HG03139 (cell line): ENCODE results near the gene CHSY1.

Source experiments
- ATAC-seq: cut with Tn5 transposase; IDR thresholded peaks from one replicate; pipeline ENCODE4 v1.9.1; 2021; ENCODE audit not compliant: unreplicated experiment

CHSY1 gene

GRCh38 chr15:101156509-101157159 lies 95.2 kb downstream of the CHSY1 start:
- ATAC-seq: peak; percentile 72

DNA sequence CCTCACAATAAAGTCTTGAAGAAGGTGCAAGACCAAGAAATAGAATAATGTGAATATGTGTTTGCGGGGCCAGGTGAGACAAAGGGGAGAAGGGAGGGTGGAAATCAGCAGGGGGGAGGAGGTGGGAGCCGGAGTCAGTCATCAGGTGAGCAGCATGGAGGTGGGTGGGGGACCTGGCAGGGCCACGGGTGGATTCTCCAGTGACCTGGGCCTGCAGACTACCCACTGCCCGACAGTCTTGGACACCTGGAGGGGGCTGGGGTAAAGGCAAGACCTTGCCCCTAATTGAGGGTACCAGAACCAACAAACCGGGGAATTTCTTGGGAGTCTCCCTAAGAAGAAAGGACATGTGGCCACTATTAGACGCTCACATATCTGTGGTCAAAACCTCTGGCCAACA lies 95.8 kb downstream of the CHSY1 start:
- ATAC-seq: no peak

- no peak for ATAC-seq
Observed at GRCh38 chr15:101153801-101154656, 97.8 kb downstream of the CHSY1 start.

GRCh38 chr15:101152914-101153313 lies 98.9 kb downstream of the CHSY1 start:
- no peak for ATAC-seq

GRCh38 chr15:101151288-101151687 lies 100.6 kb downstream of the CHSY1 start:
- ATAC-seq: peak; percentile 48

DNA sequence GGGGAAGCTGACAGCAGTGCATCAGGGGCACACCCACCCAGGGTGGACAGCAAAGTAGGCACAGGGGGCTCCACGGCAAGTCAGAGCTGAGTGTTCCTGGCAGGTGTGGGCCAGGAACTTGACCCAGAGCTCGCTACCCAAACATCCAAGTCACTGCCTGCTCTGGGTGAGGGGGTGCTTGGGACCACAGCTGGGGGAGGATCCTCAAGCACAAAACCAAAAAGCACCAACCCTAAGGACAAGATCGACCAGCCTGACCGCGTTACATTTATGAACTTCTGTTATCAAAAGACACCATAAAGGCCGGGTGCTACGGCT lies 101.2 kb downstream of the CHSY1 start:
- no peak for ATAC-seq

GRCh38 chr15:101149864-101150722 lies 101.8 kb downstream of the CHSY1 start:
- no peak for ATAC-seq

DNA sequence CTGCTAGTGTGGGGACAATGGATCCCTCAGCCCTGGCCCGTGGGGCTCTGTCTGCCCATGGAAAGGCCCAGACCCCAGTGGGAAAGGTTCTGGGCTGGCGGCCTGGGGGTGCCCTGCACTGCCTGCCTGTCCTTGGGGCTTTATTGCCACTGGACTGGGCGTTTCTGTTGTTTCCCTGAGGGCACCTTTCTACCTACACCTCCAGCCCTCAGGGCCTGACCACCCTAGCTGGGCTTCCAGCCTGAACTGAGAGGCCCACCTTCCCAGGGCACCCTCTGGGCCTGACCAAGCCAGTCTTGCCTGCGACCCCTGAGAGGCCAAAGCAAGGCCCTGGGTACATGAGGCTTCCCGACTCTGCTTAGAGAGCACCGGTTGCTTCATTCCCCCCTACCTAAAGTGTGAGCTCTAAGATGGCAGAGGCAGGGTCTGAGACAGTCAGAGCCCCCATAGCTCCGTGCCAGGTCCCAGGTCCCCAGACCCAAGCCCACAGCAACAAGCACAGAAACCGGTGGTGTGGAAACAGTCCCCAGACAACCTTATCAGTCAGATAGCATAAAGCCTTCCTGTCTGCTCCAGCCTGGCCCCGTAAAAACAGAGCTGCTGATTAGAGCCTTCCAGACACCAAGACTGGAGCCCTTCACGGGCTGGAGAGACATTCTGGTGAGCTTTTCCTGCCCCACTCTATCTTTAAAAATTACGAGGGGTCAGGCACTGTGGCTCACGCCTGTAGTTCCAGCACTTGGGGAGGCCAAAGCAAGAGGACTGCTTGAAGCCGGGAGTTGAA lies 102.8 kb downstream of the CHSY1 start:
- ATAC-seq: no peak

DNA sequence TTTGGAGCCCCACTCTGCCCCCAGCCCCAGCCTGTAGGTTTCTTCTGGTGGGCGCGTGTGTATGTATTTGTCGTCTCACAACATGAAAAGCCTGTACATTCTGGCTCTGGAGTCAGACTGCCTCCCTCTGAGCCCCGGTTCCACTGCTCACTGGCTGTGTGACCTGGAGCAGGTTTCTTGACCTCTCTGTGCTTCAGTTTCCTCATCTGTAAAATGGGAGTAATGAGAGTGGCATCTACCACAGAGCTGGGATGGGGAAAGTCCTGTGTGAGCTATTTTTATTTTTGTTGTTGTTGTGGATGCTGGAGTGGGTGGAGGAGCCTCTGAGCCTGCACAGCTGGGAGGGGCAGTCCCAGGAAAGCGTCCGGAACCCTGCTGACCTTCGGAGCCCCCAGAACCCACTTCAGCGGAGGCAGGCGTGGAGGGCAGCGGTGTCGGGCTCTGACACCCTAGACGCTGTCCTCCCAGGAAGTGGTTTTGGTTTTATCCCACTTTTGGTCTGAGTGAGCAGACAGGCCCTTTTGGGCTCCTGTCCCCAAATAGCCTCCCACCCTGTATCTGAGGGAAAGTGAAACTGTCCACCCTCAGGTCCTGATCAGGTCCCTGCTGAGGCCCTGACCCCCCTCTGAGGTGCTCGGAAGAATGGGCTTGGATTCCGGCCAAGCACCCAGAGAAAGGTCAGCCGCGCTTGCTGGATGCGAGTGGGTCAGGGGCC lies 103.5 kb downstream of the CHSY1 start:
- ATAC-seq: no peak

DNA sequence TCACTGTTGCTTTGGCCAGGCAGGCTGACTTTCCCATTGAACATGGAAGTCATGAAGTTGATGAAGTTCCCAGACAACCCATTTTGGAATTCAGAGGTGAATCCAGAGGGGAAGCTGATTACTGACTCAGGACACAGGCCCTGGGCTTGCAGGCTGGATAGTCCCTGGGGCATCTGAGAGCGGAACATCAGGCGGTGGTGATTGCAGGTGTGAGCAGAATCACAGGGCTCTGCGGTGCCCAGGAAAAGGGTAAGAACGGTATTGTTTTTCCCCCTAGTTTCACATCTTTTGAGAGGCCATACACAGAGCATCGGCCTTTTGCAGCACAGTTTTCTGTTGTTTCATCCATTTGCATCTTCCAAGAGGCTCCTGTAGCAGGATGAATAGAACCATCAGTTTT lies 104.7 kb downstream of the CHSY1 start:
- ATAC-seq: no peak

GRCh38 chr15:101146118-101146702 lies 105.6 kb downstream of the CHSY1 start:
- ATAC-seq: no peak

DNA sequence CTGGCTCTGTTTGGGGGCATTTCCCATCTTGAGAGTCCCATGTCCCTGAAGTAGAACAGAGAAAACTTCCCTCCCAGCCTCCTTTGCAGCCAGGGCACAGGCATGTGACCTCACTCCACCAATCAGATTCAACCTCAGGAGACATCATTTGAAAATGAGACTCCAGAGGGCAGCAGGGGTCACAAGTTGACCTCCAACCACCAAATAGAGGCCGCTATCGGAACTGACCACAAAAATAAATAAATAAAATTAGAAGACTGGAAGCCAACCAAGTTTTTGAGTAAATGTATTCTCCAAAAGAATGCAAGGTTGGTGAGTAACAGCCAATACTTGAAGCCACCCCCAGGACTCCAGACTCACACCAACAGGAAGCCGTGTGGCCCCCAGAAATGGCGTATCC lies 106.5 kb downstream of the CHSY1 start:
- ATAC-seq: no peak

DNA sequence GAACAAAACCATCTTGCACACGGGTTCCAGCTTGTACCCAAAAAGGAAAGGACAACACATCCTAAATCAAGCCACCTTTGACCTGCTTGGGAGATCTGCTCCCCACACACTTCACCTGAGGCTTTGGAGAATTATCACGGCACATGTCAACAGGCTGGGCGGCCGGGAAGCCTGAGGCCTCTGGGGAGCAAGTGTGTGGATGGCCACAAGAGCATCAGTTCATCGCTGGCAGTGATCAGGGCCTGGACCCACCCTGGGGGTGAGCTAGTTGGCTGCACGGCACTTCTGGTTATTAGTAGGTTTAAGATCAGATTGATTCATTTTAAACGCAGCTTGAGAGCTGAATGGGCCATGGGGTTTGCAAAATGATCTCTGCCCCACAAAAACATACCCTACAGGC lies 108.5 kb downstream of the CHSY1 start:
- ATAC-seq: no peak

GRCh38 chr15:101142711-101143110 lies 109.1 kb downstream of the CHSY1 start:
- no peak for ATAC-seq

GRCh38 chr15:101141926-101142527 lies 109.8 kb downstream of the CHSY1 start:
- no peak for ATAC-seq

DNA sequence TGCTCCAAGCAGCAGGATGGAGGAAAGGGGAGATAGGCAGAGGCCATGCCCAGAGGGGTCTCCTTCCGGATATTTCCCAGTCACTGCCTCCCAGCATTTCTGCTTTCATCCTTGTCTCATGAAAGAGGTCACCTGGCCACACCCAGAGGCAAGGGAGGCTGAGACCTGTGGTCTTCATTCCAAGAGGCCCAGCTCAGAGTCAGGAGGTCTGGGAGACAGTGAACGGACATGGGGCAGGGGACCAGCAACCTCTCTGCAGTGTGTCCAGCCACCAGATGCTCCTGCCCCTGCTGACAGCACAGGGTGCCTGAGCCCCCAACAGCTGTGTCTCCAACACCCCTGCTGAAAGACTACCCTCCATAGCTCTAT lies 111.2 kb downstream of the CHSY1 start:
- ATAC-seq: no peak

DNA sequence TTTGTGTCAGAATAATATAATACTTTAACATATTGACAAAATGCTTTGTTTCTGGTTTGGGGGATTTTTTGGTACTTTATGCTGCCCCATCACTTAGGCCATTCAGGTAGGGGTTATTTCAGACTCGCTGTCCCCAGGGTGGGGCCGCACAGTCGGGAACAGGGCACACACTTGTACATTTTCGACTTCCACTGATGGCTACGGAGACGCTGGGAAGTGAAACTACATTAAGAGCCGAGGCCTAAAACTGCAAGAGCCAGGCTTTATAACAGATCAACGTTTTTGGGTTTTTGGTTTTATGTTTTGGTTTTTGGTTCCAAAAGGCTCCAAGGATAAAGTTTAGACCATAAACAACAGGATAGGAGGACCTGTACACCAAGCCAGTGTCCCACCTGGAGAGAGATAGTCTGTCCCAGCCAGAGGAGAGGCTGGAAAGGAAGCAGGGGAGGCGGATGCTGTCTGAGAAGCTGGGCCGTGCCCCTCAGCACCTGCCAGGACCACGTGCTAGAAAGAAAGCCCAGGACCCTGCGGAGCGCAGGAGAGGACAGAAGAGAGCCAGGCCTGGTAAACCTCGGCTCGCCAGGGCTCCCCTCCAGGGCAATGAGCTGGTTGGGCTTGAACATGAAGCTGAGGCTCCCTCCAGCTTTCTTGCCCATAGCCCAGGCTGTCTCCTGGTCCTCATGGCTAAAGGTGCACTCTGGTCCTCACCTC lies 111.7 kb downstream of the CHSY1 start:
- no peak for ATAC-seq

DNA sequence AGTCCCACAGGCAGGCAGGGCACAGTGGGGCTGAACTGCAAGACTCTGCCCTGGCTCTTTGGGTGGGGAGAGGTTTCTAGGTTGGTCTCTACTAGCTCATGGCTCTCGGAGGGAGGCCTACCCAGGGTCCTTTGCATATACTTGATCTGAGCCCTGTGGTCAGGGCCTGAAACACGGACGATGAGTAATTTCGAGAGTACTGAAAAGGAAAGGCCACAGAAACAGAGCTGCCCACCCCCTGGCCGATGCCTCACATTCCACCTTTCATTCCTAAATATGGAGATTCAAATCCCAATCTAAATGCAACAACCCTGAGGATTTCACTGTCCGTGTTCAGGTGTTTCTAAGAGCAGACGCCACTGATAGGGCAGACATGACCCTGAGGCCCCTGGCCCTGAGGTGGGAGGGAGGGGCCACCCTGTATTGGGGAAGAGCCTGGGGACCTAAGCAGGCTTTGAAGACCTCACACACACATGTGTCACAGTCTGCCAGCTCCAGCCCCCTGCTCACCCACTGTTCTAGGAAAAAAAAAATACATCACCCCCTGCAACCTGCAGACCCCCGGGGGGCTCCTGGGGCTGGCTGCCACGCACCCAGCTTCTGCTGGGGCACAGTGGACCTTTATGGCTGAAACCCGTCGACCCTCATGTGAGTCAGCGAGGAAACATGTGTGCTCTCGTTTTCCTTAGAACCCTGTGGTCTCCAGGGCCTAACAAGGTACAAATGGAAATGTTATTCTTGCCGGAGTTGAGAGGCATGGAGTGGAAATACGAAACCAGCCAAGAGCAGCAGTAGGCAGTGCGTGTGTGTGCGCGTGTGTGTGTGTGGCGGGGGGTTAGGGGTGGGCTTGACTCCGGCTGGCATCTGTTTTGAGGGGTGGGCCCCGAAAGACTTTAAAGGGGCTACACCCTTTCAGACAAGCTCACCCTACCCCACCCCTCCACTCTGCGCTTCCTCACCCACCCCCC lies 112.7 kb downstream of the CHSY1 start:
- ATAC-seq: peak; percentile 48
